ENCODE measurements around the gene REV1.

Gene REV1

DNA sequence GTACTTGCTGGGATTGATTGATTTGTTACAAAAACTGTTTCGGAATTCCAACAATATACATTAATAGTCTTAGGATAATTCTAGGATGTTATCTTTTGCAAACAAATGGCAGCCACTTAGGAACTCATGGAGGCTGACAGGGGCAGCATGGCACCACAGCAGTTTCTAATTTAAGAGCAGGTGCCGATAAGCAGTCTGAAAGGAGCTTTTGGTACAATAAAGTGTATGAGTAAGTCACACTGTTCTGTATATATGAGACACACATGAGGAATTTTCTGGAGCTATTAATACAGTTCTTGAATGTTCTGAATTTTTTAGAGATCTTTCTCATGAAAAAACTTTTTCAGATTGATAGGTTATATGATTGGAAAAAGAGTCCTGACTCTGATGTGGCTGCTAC is 100.4 kb downstream of the REV1 start:
- TF ChIP-seq, protein P1, sequence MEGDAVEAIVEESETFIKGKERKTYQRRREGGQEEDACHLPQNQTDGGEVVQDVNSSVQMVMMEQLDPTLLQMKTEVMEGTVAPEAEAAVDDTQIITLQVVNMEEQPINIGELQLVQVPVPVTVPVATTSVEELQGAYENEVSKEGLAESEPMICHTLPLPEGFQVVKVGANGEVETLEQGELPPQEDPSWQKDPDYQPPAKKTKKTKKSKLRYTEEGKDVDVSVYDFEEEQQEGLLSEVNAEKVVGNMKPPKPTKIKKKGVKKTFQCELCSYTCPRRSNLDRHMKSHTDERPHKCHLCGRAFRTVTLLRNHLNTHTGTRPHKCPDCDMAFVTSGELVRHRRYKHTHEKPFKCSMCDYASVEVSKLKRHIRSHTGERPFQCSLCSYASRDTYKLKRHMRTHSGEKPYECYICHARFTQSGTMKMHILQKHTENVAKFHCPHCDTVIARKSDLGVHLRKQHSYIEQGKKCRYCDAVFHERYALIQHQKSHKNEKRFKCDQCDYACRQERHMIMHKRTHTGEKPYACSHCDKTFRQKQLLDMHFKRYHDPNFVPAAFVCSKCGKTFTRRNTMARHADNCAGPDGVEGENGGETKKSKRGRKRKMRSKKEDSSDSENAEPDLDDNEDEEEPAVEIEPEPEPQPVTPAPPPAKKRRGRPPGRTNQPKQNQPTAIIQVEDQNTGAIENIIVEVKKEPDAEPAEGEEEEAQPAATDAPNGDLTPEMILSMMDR (IDR thresholded peaks at IDR 0.05; ENCODE audit: low read depth, low read length), result no peak
- no peaks in the 10 kb centered on the region for H3K27me3 ChIP-seq (ENCODE audit: insufficient read depth, low read depth, severe bottlenecking)
- no peaks in the 10 kb centered on the region for H3K9me3 ChIP-seq (ENCODE audit: severe bottlenecking)
- no peak overlapping the region for H3K27ac ChIP-seq
- H3K36me3 ChIP-seq, result peaks cover 51% of the 10 kb centered on the region
- no peak overlapping the region for H3K4me3 ChIP-seq (ENCODE audit: low read depth, low read length)
- no peak for DNase-seq

DNA sequence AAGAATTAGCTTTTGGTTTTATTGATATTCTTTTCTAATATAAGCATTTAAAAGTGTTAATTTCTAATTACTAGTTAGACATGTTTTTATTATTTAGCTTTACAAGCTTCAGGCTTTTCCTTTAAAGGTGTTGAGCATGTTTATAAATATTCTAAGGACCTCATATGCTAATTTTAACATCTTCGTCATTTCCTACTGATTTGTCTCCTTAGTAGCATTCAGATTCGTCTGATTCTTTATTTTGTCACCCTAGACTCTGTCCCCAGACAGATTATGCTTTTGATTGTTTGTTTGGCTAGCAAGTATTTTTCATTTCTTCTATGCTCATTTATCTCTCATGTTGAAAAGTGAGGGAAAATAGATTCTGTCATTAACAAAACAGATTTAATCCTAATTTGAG is 100.9 kb downstream of the REV1 start:
- no peaks in the 10 kb centered on the region for H3K9me3 ChIP-seq (ENCODE audit: severe bottlenecking)
- peaks cover 49% of the 10 kb centered on the region for H3K36me3 ChIP-seq
- H3K4me3 ChIP-seq (ENCODE audit: low read depth, low read length), result no peak overlapping the region
- no peak for DNase-seq
- no peaks in the 10 kb centered on the region for H3K27me3 ChIP-seq (ENCODE audit: insufficient read depth, low read depth, severe bottlenecking)
- TF ChIP-seq, protein P1 (IDR thresholded peaks at IDR 0.05; ENCODE audit: low read depth, low read length), result no peak
- H3K27ac ChIP-seq, result no peak overlapping the region

DNA sequence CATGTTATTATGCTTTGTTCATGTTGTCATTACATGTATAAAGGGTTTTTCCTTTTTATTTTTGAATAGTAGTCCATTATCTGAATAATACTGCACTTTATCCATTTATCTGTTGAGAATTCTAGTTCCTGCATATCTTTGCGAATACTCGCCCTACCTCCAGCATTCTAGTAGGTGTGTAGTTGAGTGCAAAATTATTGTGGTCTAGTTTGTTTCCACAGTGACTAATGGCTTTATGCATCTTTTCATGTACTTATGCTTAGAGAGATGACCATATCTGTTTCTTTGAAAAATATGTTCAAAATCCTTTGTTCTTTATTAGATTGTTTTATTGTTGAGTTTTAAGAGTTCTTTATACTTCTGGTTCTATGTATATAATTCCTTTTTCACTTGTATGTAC is 103.8 kb downstream of the REV1 start:
- peaks cover 51% of the 10 kb centered on the region for H3K36me3 ChIP-seq
- TF ChIP-seq, protein P1 (IDR thresholded peaks at IDR 0.05; ENCODE audit: low read depth, low read length), result no peak
- H3K27ac ChIP-seq, result no peak overlapping the region
- H3K27me3 ChIP-seq (ENCODE audit: insufficient read depth, low read depth, severe bottlenecking), result no peaks in the 10 kb centered on the region
- H3K9me3 ChIP-seq (ENCODE audit: severe bottlenecking), result no peaks in the 10 kb centered on the region
- DNase-seq, result no peak
- H3K4me3 ChIP-seq (ENCODE audit: low read depth, low read length), result no peak overlapping the region

DNA sequence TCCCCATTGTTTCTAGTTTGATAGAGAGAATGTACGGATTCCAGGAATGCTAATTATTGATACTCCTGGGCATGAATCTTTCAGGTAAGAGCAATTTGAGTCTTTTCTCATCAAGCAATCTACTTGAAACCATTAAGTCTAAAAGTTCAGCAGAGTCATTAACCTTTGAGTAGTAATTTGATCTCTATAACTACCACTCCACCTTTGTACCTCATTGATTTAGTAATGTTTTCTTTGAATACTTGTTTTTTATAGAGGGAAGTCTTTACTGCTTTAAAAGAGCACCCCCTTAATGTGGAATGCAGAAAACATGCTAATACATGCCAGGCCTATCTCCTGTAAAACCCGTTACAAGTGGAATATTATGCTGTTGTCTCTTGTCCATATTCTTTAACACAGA is 107.7 kb downstream of the REV1 start:
- no peak overlapping the region for H3K4me3 ChIP-seq (ENCODE audit: low read depth, low read length)
- DNase-seq, result no peak
- H3K9me3 ChIP-seq (ENCODE audit: severe bottlenecking), result no peaks in the 10 kb centered on the region
- H3K36me3 ChIP-seq, result peaks cover 71% of the 10 kb centered on the region
- no peak overlapping the region for H3K27ac ChIP-seq
- TF ChIP-seq, protein P1 (IDR thresholded peaks at IDR 0.05; ENCODE audit: low read depth, low read length), result no peak
- no peaks in the 10 kb centered on the region for H3K27me3 ChIP-seq (ENCODE audit: insufficient read depth, low read depth, severe bottlenecking)

DNA sequence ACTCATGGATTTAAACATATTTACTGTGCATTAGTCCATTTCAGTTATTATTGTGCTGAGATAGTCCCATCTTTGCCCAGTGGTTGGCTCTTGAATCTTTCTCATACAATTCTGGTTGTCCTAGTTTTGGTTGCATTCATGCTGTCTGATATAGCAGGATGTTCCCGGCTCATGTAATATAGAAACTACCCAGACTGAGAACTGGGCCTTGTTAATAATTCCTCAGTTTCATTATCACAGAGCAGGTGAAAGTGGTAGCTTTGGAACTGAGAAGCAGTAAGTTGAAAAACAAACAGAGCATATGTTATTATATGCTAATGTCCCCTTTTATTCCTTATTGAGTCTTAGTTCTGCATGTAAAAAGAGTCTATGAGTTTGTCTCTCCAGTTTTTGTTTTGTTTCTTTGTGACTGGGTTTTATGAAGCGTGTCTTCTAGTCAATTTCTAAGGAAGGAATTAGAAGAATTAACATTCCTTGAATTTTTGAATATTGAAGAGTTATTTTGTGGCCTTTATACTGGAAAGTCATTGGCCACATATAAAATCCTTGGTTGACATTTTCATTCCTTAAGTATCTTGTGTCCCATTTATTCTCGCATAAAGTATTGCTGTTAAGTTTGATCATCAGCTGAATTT is 109.3 kb downstream of the REV1 start:
- Histone ChIP-seq H3K9me3 (ENCODE audit: severe bottlenecking) (no peaks in the 10 kb centered on the region), H3K27me3 (ENCODE audit: insufficient read depth, low read depth, severe bottlenecking) (no peaks in the 10 kb centered on the region), H3K36me3 (peaks cover 84% of the 10 kb centered on the region), H3K27ac (no peak overlapping the region), H3K4me3 (ENCODE audit: low read depth, low read length) (no peak overlapping the region)
- DNase-seq, result no peak
- TF ChIP-seq, protein P1 (IDR thresholded peaks at IDR 0.05; ENCODE audit: low read depth, low read length), result no peak

DNA sequence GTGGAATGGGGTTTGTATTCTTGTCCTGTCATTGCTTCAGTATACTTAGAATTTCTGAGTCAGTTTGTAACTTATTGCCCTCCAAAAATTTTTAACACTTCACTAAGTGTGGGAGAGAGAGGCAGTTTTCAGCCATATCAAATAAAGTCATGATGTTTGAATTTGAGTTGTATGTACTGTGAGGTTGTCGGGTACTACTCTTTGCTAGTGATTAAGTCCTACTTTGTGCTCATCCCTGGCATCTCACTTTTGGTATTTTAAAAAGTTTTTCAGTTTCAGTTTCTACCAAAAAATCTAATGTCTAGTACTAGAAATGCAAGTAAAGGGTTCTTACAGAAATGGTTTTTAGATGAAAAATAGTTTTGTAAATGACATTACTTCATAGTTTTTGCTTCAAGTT is 111.9 kb downstream of the REV1 start:
- DNase-seq, result no peak
- TF ChIP-seq, protein P1 (IDR thresholded peaks at IDR 0.05; ENCODE audit: low read depth, low read length), result no peak
- Histone ChIP-seq H3K27ac (no peak overlapping the region), H3K9me3 (ENCODE audit: severe bottlenecking) (no peaks in the 10 kb centered on the region), H3K4me3 (ENCODE audit: low read depth, low read length) (no peak overlapping the region), H3K36me3 (peaks cover 90% of the 10 kb centered on the region), H3K27me3 (ENCODE audit: insufficient read depth, low read depth, severe bottlenecking) (no peaks in the 10 kb centered on the region)
